BLaER1 (cell line): Measurements from ENCODE around the gene POLR2H.

Source experiments
- H3K27ac ChIP-seq: shearing (Covaris generic); formaldehyde crosslinking; 2 replicates; pipeline ENCODE4 v1.8.1; 2022
- H3K27me3 ChIP-seq: shearing (Covaris generic); formaldehyde crosslinking; 2 replicates; pipeline ENCODE4 v1.8.1; 2022
- H3K36me3 ChIP-seq: shearing (Covaris generic); formaldehyde crosslinking; 2 replicates; pipeline ENCODE4 v1.8.1; 2022
- H3K4me1 ChIP-seq: shearing (Covaris generic); formaldehyde crosslinking; 2 replicates; pipeline ENCODE4 v1.8.1; 2022
- H3K4me2 ChIP-seq: shearing (Covaris generic); formaldehyde crosslinking; 2 replicates; pipeline ENCODE4 v1.8.1; 2022
- H3K4me3 ChIP-seq: shearing (Covaris generic); formaldehyde crosslinking; 2 replicates; pipeline ENCODE4 v1.8.1; 2022
- H3K9ac ChIP-seq: shearing (Covaris generic); formaldehyde crosslinking; 2 replicates; pipeline ENCODE4 v1.8.1; 2022
- H3K9me3 ChIP-seq: shearing (Covaris generic); formaldehyde crosslinking; 2 replicates; pipeline ENCODE4 v1.8.1; 2022
- H4K20me1 ChIP-seq: shearing (Covaris generic); formaldehyde crosslinking; 2 replicates; pipeline ENCODE4 v1.8.1; 2022
- Cebpa-rat ChIP-seq: shearing (Covaris generic); IDR thresholded peaks from 2 replicates; pipeline ENCODE4 v1.8.1; 2022

The POLR2H gene

DNA sequence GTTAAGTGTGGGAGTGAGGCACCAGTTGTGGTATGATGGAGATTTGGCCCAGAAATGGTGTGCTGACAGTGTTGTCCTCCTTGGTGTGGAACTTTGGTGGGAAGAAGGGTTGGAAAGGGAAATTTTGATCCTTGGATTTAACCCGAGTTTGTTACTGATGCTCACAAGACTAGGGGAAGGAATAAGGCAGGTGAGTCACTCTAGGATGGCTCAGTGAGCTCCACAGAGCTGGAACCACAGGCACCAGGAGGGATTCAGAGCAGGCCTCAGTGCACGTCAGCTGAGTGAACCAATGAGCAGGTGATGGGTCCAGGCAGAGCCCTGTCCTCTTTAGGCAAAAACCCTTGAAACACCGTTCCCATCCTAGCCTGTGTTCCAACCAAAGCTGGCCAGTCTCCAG, 29.8 kb downstream of the POLR2H start:
- Histone ChIP-seq H3K36me3 (no peaks in the 10 kb centered on the region), H3K4me2 (no peak overlapping the region), H4K20me1 (no peaks in the 10 kb centered on the region), H3K27ac (no peak overlapping the region), H3K4me1 (no peaks in the 10 kb centered on the region), H3K27me3 (no peaks in the 10 kb centered on the region), H3K9me3 (no peaks in the 10 kb centered on the region), H3K9ac (no peak overlapping the region), H3K4me3 (no peak overlapping the region)
- TF ChIP-seq Cebpa-rat = no peak

GRCh38 chr3:184395320-184395660, 33.8 kb downstream of the POLR2H start:
- Histone ChIP-seq H3K36me3 (no peaks in the 10 kb centered on the region), H3K27ac (no peak overlapping the region), H3K4me3 (no peak overlapping the region), H4K20me1 (no peaks in the 10 kb centered on the region), H3K9me3 (no peaks in the 10 kb centered on the region), H3K27me3 (no peaks in the 10 kb centered on the region), H3K4me2 (no peak overlapping the region), H3K4me1 (no peaks in the 10 kb centered on the region), H3K9ac (no peak overlapping the region)
- TF ChIP-seq Cebpa-rat = no peak

- H4K20me1 ChIP-seq = no peaks in the 10 kb centered on the region
- H3K27ac ChIP-seq = no peak overlapping the region
- no peak overlapping the region for H3K4me2 ChIP-seq
- no peaks in the 10 kb centered on the region for H3K36me3 ChIP-seq
- H3K27me3 ChIP-seq = no peaks in the 10 kb centered on the region
- TF ChIP-seq Cebpa-rat = no peak
- H3K9ac ChIP-seq = no peak overlapping the region
- no peak overlapping the region for H3K4me3 ChIP-seq
- H3K9me3 ChIP-seq = no peaks in the 10 kb centered on the region
- H3K4me1 ChIP-seq = no peaks in the 10 kb centered on the region
These were observed 37.9 kb downstream of the POLR2H start for GRCh38 chr3:184399410-184399809.

DNA sequence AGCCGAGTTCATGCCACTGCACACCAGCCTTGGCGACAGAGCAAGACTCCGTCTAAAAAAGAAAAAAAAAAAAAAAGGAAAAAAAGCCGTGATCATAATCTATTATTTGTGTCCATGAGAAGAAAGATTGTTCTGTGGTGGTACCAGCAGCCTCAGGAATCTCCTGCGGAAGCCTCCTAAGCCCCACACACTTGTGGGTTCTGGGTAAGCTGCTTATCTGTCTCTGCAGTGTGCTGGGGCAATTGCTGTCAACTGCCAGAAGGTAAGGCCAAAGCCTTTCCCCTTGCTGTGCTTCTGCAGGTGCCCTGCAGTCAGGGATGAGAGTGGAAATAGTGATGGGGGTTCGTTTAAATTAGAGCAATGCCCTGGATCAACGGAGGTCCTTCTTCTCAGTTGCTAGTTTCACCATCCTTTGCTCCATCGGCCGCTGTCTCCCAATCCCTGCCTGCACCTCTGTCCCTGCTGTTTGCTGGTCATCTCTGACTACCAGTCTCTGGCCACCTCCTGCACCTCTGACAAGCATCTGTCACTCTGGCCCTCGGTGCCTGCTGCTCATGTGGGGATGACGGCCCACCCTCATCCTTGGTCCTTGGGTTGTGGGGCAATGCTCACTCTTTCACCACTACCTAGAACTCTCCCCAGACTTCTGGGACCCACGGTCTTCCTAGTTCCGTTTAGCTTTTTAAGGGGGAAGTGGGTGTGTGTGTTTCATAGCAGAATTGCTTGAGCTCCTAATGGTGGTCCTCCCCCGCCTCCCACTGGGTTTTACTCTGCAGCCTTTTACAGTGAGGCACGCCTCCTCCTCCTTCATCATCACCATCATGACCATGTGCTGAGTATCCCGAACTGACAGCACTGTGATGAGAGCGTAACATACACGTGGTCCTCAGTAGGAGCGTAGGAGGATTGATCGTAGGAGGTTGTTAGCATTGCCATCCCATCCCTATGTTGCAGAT, 43.8 kb downstream of the POLR2H start:
- H3K27ac ChIP-seq = no peak overlapping the region
- H3K36me3 ChIP-seq = no peaks in the 10 kb centered on the region
- no peaks in the 10 kb centered on the region for H3K27me3 ChIP-seq
- no peak overlapping the region for H3K4me3 ChIP-seq
- H4K20me1 ChIP-seq = no peaks in the 10 kb centered on the region
- no peaks in the 10 kb centered on the region for H3K4me1 ChIP-seq
- no peak overlapping the region for H3K4me2 ChIP-seq
- no peak for TF ChIP-seq Cebpa-rat
- H3K9ac ChIP-seq = no peak overlapping the region
- no peaks in the 10 kb centered on the region for H3K9me3 ChIP-seq

DNA sequence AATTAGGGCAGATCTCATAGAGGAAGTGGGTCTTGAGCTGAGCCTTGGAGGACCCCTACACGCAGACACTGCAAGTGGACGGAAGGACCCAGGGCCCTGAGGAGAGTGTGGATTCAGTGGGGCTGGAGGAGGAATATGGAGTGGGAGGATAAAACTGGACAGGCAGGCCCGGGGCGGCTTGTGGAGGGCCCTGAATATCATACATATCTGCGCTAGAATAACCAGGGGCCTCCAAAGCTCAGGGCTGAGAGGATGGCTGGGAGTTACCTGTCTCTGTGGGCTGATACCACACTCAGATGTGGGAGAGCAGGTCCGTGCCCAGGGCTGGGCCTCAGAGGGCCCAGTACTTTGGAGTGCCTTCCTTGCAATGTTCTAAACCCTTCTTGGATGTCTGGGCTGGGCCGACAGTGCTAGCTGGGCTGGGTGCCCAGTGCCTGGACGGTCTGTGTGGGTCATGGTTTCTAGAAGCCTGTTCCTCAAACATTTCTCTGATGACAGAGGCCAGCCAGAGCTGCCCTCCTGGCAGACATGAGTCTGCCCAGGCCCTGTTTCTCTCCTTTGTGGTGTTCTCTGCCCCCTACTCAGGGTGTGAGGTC, 47.9 kb downstream of the POLR2H start:
- Histone ChIP-seq H3K4me3 (no peak overlapping the region), H3K27ac (no peak overlapping the region), H3K9me3 (no peaks in the 10 kb centered on the region), H3K4me1 (no peaks in the 10 kb centered on the region), H3K4me2 (no peak overlapping the region), H3K27me3 (no peaks in the 10 kb centered on the region), H3K36me3 (no peaks in the 10 kb centered on the region), H4K20me1 (no peaks in the 10 kb centered on the region), H3K9ac (no peak overlapping the region)
- no peak for TF ChIP-seq Cebpa-rat

- H4K20me1 ChIP-seq = no peaks in the 10 kb centered on the region
- no peak overlapping the region for H3K9ac ChIP-seq
These were observed 48.5 kb downstream of the POLR2H start for GRCh38 chr3:184409946-184410500.

GRCh38 chr3:184414418-184415202, 53.1 kb downstream of the POLR2H start:
- H3K9me3 ChIP-seq = no peaks in the 10 kb centered on the region
- H4K20me1 ChIP-seq = no peaks in the 10 kb centered on the region
- H3K9ac ChIP-seq = no peak overlapping the region
- no peaks in the 10 kb centered on the region for H3K36me3 ChIP-seq
- H3K4me1 ChIP-seq = peaks cover 4% of the 10 kb centered on the region; the same call in 1 of the 2 replicates
- H3K27me3 ChIP-seq = no peaks in the 10 kb centered on the region
- no peak overlapping the region for H3K4me2 ChIP-seq
- H3K27ac ChIP-seq = no peak overlapping the region
- no peak for TF ChIP-seq Cebpa-rat
- no peak overlapping the region for H3K4me3 ChIP-seq

More at GRCh38 chr3:184409946-184410500, 48.5 kb downstream of the POLR2H start:
- Histone ChIP-seq H3K27me3 (no peaks in the 10 kb centered on the region), H3K27ac (no peak overlapping the region), H3K4me2 (no peak overlapping the region), H3K36me3 (no peaks in the 10 kb centered on the region), H3K9me3 (no peaks in the 10 kb centered on the region), H3K4me3 (no peak overlapping the region), H3K4me1 (no peaks in the 10 kb centered on the region)
- no peak for TF ChIP-seq Cebpa-rat

DNA sequence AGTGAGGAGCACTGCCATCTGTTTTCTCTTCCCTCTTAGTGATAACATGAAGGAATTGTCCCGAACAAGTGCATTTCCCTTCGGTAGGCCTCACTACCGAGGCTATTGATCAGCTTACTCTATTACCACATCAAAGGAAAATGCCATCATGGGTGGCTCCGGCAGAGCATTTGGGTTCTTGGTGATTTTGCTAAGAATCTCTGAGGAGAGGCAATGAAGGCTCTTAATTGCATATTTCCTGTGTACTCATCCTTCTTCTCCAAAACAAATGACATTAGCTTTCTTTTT, 53.6 kb downstream of the POLR2H start:
- H3K9me3 ChIP-seq = no peaks in the 10 kb centered on the region
- no peak overlapping the region for H3K4me3 ChIP-seq
- H4K20me1 ChIP-seq = no peaks in the 10 kb centered on the region
- H3K9ac ChIP-seq = no peak overlapping the region
- no peak overlapping the region for H3K4me2 ChIP-seq
- no peak overlapping the region for H3K27ac ChIP-seq
- peaks cover 4% of the 10 kb centered on the region; the same call in 1 of the 2 replicates for H3K4me1 ChIP-seq
- no peak for TF ChIP-seq Cebpa-rat
- no peaks in the 10 kb centered on the region for H3K27me3 ChIP-seq
- no peaks in the 10 kb centered on the region for H3K36me3 ChIP-seq

GRCh38 chr3:184417619-184418327, 56.3 kb downstream of the POLR2H start:
- Histone ChIP-seq H3K27ac (no peak overlapping the region), H3K4me3 (no peak overlapping the region), H3K4me1 (peaks cover 4% of the 10 kb centered on the region; the same call in 1 of the 2 replicates), H3K27me3 (no peaks in the 10 kb centered on the region), H3K9ac (no peak overlapping the region), H3K9me3 (peaks cover 7% of the 10 kb centered on the region), H4K20me1 (no peaks in the 10 kb centered on the region), H3K36me3 (no peaks in the 10 kb centered on the region), H3K4me2 (no peak overlapping the region)
- TF ChIP-seq Cebpa-rat = no peak
